ENCODE results near the gene CEP83. TPM values are rescaled to one million over a fixed set of nuclear protein-coding genes. Genes with fewer than 3 reads are reported as not detected.
"Not testable (repeated sequence)": the region's sequence is repeated elsewhere in the genome, so short reads cannot be mapped to it uniquely, and the experiment has no call there.

Gene CEP83
- total RNA-seq, 1 experiment from 2014 or later: 24.6 TPM

DNA sequence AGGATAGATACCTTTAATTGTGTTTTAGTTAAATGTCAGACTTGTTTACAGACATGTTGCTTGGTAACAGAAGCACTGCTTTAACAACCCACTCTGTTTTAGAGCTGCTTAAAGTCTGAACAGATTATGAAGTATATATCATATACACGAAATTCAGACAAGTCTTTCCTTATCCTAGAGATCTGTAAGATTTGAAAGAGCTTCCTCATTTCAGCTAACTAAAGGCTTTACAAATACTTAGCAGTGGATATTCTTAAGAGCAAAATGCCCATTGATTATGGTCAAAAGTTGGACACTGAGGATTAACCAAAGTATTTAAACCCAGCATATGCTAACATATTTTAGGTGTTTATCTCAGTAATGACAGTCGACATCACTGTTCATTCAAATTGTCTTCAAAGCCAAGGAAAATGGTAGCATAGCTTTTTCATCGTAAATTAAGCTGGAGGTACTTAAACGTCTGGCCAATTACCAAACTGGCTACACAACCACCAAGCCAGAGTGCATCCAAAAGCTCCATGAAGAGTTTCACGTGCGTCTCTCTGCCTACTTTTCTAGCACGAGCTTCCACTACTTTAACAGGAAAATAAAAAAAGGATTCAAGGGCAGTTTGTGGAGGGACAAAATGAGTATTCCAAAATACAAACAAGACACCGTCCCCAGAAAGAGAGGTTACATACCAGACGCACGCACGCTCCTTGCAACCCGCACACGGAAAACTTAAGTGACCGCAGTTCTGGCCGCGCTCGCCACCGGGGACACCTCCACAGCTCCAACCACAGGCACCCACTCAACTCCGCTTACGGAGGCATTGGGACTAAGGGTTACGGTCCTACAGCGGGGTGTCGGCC lies 565 bp downstream of the CEP83 start:
- Histone ChIP-seq H3K4me3 (peak overlapping the region; percentile 80), H3K4me1 (no peaks in the 10 kb centered on the region), H3K36me3 (no peaks in the 10 kb centered on the region; the same call in 1 of the 2 replicates), H3K9me3 (replicated peaks) (no peaks in the 10 kb centered on the region), H3K27ac (peak overlapping the region; percentile 72), H3K27me3 (no peaks in the 10 kb centered on the region)
- DNase-seq: peak in 1 of 2 experiments; percentile 48

DNA sequence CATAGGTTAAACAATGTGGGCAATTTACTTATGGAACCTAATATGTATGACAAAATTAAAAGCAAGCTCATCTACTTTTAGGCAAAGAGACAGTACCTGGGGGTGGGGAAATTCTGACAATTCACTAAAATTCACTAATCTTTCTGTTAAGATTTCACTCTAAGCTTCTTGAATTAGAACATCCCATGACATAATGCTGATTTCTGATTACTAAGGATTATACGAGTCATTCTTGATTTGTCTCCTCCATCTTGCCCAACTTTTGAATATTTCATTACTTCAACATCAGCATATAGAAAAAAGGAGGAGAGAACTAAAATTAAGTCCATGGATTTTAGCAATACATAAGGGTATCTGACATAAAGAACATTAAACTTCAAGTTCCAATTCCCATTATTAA lies 2.4 kb downstream of the CEP83 start:
- Histone ChIP-seq H3K36me3 (no peaks in the 10 kb centered on the region; the same call in 1 of the 2 replicates), H3K4me3 (no peak overlapping the region), H3K9me3 (replicated peaks) (no peaks in the 10 kb centered on the region), H3K27ac (no peak overlapping the region), H3K27me3 (no peaks in the 10 kb centered on the region), H3K4me1 (no peaks in the 10 kb centered on the region)
- DNase-seq: no peak

DNA sequence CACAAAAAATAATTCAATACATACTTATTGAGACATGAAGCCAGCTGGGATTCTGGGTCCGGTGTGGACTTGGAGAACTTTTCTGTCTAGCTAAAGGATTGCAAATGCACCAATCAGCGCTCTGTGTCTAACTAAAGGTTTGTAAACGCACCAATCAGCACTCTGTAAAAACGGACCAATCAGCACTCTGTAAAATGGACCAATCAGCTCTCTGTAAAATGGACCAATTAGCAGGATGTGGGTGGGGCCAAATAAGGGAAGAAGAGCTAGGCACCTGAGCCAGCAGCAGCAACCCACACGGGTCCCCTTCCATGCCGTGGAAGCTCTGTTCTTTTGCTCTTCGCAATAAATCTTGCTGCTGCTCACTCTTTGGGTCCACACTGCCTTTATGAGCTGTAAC lies 5.3 kb downstream of the CEP83 start:
- H3K9me3 ChIP-seq (replicated peaks); H3K4me3 ChIP-seq; H3K27me3 ChIP-seq; H3K4me1 ChIP-seq; DNase-seq; H3K36me3 ChIP-seq; H3K27ac ChIP-seq: not testable (repeated sequence)

- Histone ChIP-seq H3K27ac (no peak overlapping the region), H3K27me3 (no peaks in the 10 kb centered on the region), H3K4me1 (no peaks in the 10 kb centered on the region), H3K36me3 (no peaks in the 10 kb centered on the region; the same call in 1 of the 2 replicates), H3K9me3 (replicated peaks) (no peaks in the 10 kb centered on the region), H3K4me3 (no peak overlapping the region)
- DNase-seq: no peak
Measured at GRCh38 chr12:94445662-94446061, 14.0 kb downstream of the CEP83 start.

- Histone ChIP-seq H3K4me3 (no peak overlapping the region), H3K36me3 (no peaks in the 10 kb centered on the region), H3K9me3 (replicated peaks) (peaks cover 4% of the 10 kb centered on the region; the same call in 1 of the 2 replicates), H3K27me3 (no peaks in the 10 kb centered on the region), H3K4me1 (peaks cover 5% of the 10 kb centered on the region), H3K27ac (no peak overlapping the region)
- DNase-seq: no peak
Measured at GRCh38 chr12:94437303-94437702, 22.4 kb downstream of the CEP83 start.

DNA sequence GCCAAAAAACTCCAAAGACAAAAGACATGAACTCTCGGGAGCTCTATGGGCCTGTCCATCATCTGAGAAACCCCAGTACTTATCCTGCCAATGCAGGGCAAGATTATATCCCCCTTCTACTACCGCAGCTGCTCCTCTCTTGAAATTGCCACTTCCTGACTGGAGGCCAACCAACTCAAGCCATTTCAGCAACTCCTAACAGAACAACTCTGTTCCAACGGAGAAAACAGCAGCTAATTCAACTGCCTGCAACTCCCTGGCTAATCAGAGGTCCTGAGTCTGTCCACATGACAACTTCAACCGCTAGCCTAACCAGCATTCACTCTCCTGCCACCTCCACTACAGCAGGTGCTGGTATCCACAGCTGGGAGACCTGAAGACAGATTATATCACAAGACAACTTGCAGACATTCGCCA lies 24.1 kb downstream of the CEP83 start:
- Histone ChIP-seq H3K27ac (no peak overlapping the region), H3K4me3 (no peak overlapping the region), H3K4me1 (peaks cover 5% of the 10 kb centered on the region), H3K36me3 (no peaks in the 10 kb centered on the region), H3K27me3 (no peaks in the 10 kb centered on the region), H3K9me3 (replicated peaks) (peaks cover 4% of the 10 kb centered on the region; the same call in 1 of the 2 replicates)
- DNase-seq: peak; percentile 4 to 23

DNA sequence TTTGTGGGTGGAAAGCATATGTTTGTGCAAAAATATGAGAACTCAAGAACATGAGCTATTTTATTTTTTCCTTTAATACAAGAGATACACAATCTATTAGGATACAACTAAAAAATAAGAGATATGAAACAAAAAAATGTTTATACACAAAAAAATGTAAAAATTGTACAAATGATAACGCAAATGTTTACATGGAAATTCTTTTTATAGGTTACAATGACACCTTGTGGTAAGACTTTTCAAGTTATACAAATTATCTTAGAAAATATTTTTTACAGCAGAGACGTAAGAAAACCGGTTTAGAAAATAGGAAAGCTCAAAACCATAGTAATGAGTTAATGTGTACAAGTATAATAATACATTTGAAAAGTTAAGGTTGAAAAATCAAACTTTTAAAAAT lies 25.5 kb downstream of the CEP83 start:
- no peak for DNase-seq
- Histone ChIP-seq H3K36me3 (no peaks in the 10 kb centered on the region), H3K4me1 (peaks cover 5% of the 10 kb centered on the region), H3K4me3 (no peak overlapping the region), H3K27me3 (no peaks in the 10 kb centered on the region), H3K27ac (no peak overlapping the region), H3K9me3 (replicated peaks) (peaks cover 4% of the 10 kb centered on the region; the same call in 1 of the 2 replicates)

GRCh38 chr12:94433744-94434143 lies 25.9 kb downstream of the CEP83 start:
- H3K9me3 ChIP-seq (replicated peaks): peaks cover 4% of the 10 kb centered on the region; the same call in 1 of the 2 replicates
- no peak overlapping the region for H3K4me3 ChIP-seq
- H3K27ac ChIP-seq: no peak overlapping the region
- no peaks in the 10 kb centered on the region for H3K27me3 ChIP-seq
- H3K4me1 ChIP-seq: peaks cover 5% of the 10 kb centered on the region
- H3K36me3 ChIP-seq: no peaks in the 10 kb centered on the region
- no peak for DNase-seq

- Histone ChIP-seq H3K9me3 (replicated peaks) (no peaks in the 10 kb centered on the region), H3K4me1 (peaks cover 17% of the 10 kb centered on the region), H3K4me3 (no peak overlapping the region), H3K27me3 (no peaks in the 10 kb centered on the region), H3K27ac (no peak overlapping the region), H3K36me3 (no peaks in the 10 kb centered on the region)
- no peak for DNase-seq
Measured at GRCh38 chr12:94430304-94430703, 29.4 kb downstream of the CEP83 start.

- no peaks in the 10 kb centered on the region for H3K27me3 ChIP-seq
- H3K4me1 ChIP-seq: peaks cover 17% of the 10 kb centered on the region
- no peak overlapping the region for H3K27ac ChIP-seq
- H3K36me3 ChIP-seq: no peaks in the 10 kb centered on the region
- no peaks in the 10 kb centered on the region for H3K9me3 ChIP-seq (replicated peaks)
- DNase-seq: no peak
- H3K4me3 ChIP-seq: no peak overlapping the region
Measured at GRCh38 chr12:94429633-94430032, 30.0 kb downstream of the CEP83 start.

- H3K27ac ChIP-seq: no peak overlapping the region
- peaks cover 17% of the 10 kb centered on the region for H3K4me1 ChIP-seq
- no peaks in the 10 kb centered on the region for H3K36me3 ChIP-seq
- H3K4me3 ChIP-seq: no peak overlapping the region
- H3K27me3 ChIP-seq: no peaks in the 10 kb centered on the region
- H3K9me3 ChIP-seq (replicated peaks): no peaks in the 10 kb centered on the region
- no peak for DNase-seq
Measured at GRCh38 chr12:94429191-94429590, 30.5 kb downstream of the CEP83 start.

- no peak overlapping the region for H3K4me3 ChIP-seq
- peak; percentile 65 to 74 for DNase-seq
- H3K36me3 ChIP-seq: peaks cover 2% of the 10 kb centered on the region; the same call in 1 of the 2 replicates
- no peaks in the 10 kb centered on the region for H3K9me3 ChIP-seq (replicated peaks)
- H3K27me3 ChIP-seq: no peaks in the 10 kb centered on the region
- peaks cover 12% of the 10 kb centered on the region for H3K4me1 ChIP-seq
- peak overlapping the region; percentile 13; the same call in 1 of the 2 replicates for H3K27ac ChIP-seq
Measured at GRCh38 chr12:94427501-94428381, 31.9 kb downstream of the CEP83 start.

DNA sequence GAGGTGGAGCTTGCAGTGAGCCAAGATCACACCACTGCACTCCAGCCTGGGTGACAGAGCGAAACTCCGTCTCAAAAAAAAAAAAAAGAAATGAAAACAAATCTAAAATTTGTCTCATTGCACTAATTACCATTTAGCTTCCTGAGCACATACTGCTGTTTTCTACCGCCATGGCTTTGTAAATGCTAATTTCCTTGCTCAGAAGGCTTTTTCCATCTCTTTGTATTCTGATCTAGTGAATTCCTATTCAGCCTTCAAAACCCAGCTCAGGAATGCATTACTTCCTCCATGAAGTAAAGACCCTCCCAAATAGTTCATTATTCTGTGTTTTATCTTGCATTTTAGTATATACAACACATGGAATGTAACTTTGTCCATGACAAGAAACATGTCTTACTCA lies 33.6 kb downstream of the CEP83 start:
- Histone ChIP-seq H3K4me1 (peaks cover 12% of the 10 kb centered on the region), H3K27ac (no peak overlapping the region), H3K27me3 (no peaks in the 10 kb centered on the region), H3K9me3 (replicated peaks) (peaks cover 10% of the 10 kb centered on the region), H3K4me3 (no peak overlapping the region), H3K36me3 (peaks cover 2% of the 10 kb centered on the region; the same call in 1 of the 2 replicates)
- no peak for DNase-seq

GRCh38 chr12:94424830-94425229 lies 34.8 kb downstream of the CEP83 start:
- not testable (repeated sequence) for H3K27me3 ChIP-seq, H3K4me3 ChIP-seq, H3K36me3 ChIP-seq, H3K27ac ChIP-seq
- Histone ChIP-seq H3K9me3 (replicated peaks) (peaks cover 10% of the 10 kb centered on the region), H3K4me1 (peaks cover 12% of the 10 kb centered on the region)
- DNase-seq: peak in 1 of 2 experiments; percentile 9

Data from SJCRH30 (cell line).